Measurements from ENCODE around the gene DCTN4. TPM values are rescaled to one million over a fixed set of nuclear protein-coding genes. Genes with fewer than 3 reads are reported as not detected.

DCTN4 gene
- total and polyA plus RNA-seq, 2 of the 4 experiments (the other 2 are of a cell fraction) = 28.1 to 50.2 TPM

- DNase-seq (peak; percentile 99), ATAC-seq (ENCODE audit: low read depth) (peak; percentile 95)
- dilution Hi-C loops (cut with HindIII; ENCODE audit: low sequenced_read_pairs, unreplicated experiment) (no loop called here), in situ Hi-C loops (cut with MboI; ENCODE audit: low sequenced_read_pairs) (loop anchor here (10.0 kb wide), 1 partner anchor 375 kb away; no protein-coding TSS in a partner anchor), intact Hi-C loops (cut with micrococcal nuclease) (loop anchor here (5.0 kb wide), 1 partner anchor 33 kb away; the partner anchor contains the start of gene DCTN4)
- H3K4me1 ChIP-seq (ENCODE audit: control insufficient read depth, insufficient read depth, low read length) = peaks cover 15% of the 10 kb centered on the region
- peaks cover 13% of the 10 kb centered on the region for H3K9me1 ChIP-seq (ENCODE audit: insufficient read depth, low read length)
- peak overlapping the region; percentile 78 for H2AK5ac ChIP-seq (ENCODE audit: low read depth, low read length)
- H2BK15ac ChIP-seq (ENCODE audit: low read depth, low read length) = peak overlapping the region; percentile 63; the same call in 2 of the 3 replicates
- peak overlapping the region; percentile 71 for H3K56ac ChIP-seq (ENCODE audit: extremely low read depth, insufficient read depth, low read length)
- peak overlapping the region; percentile 94 for H3K27ac ChIP-seq (ENCODE audit: insufficient read depth, low read length)
- peak overlapping the region; percentile 88 for H3K4ac ChIP-seq (ENCODE audit: low read depth, low read length)
- peak overlapping the region; percentile 85 for H4K91ac ChIP-seq (ENCODE audit: insufficient read depth, low read depth, low read length)
- CTCF ChIA-PET = interaction anchor here (0.7 to 4.1 kb wide), 4 partner anchors 11 to 89 kb away, joined by 3 to 24 read pairs (median 3); partner anchors contain the start of genes RBM22 and SMIM3
- H2BK5ac ChIP-seq (ENCODE audit: low read depth, low read length, poor library complexity, severe bottlenecking) = peak overlapping the region; percentile 95
- H3K23ac ChIP-seq (ENCODE audit: low read depth, low read length) = peak overlapping the region; percentile 39
- H2AK9ac ChIP-seq (replicated peaks; ENCODE audit: low read depth, low read length, poor library complexity) = no peak overlapping the region
- peak overlapping the region; percentile 94 for H3K18ac ChIP-seq (ENCODE audit: low read depth, low read length)
- POLR2A ChIA-PET (ENCODE audit: unreplicated experiment) = interaction anchor here (0.5 to 1.2 kb wide), 3 partner anchors 9 to 28 kb away, joined by 3 to 5 read pairs (median 4); partner anchors contain the start of gene SMIM3
- H2BK20ac ChIP-seq (ENCODE audit: low read depth, low read length) = peak overlapping the region; percentile 66
- H3K4me2 ChIP-seq (ENCODE audit: low read depth, low read length) = peak overlapping the region; percentile 92
- peak overlapping the region; percentile 66; the same call in 1 of the 2 replicates for H3K9ac ChIP-seq (ENCODE audit: low read depth, low read length)
- H3K14ac ChIP-seq (replicated peaks; ENCODE audit: low read depth, low read length) = peak overlapping the region; percentile 20
- TF ChIP-seq MAZ (IDR thresholded peaks at IDR 0.05; ENCODE audit: borderline replicate concordance, low read depth, low read length) (peak; percentile 33; the same call in 1 of the 2 replicates), NFE2L2 (IDR thresholded peaks at IDR 0.05; ENCODE audit: low read depth, low read length) (no peak), MAFK (IDR thresholded peaks at IDR 0.05; ENCODE audit: low read depth, low read length) (peak; percentile 58), BHLHE40 (IDR thresholded peaks at IDR 0.05; ENCODE audit: low read depth, low read length) (peak; percentile 70), USF2 (IDR thresholded peaks at IDR 0.05; ENCODE audit: low read depth, low read length) (no peak), RCOR1 (IDR thresholded peaks at IDR 0.05; ENCODE audit: insufficient replicate concordance, low read length) (peak; percentile 97), CEBPB (IDR thresholded peaks at IDR 0.05; ENCODE audit: low read depth, low read length) (no peak; the same call in 1 of the 2 replicates), POLR2A (IDR thresholded peaks at IDR 0.05; ENCODE audit: low read depth, low read length) (peak; percentile 56; the same call in 1 of the 2 replicates), FOS (IDR thresholded peaks at IDR 0.05; ENCODE audit: low read depth, low read length) (peak; percentile 94)
- peak overlapping the region; percentile 81 to 85 for H4K8ac ChIP-seq (ENCODE audit: low read depth in 2 of 2, low read length in 2 of 2)
- H2BK120ac ChIP-seq (ENCODE audit: low read depth, low read length) = peak overlapping the region; percentile 68
- H3K79me1 ChIP-seq (ENCODE audit: low read depth in 1 of 2, low read length in 2 of 2) = peaks cover 13 to 49% of the 10 kb centered on the region in 2 experiments
- WGBS, 2 experiments (ENCODE audit: extremely low coverage in 2 of 2, insufficient read length in 1 of 2) = 0% methylated on average over 2 of the region's 7 CpGs; no CpG with 5 or more reads in 1 of the 2 experiments
- BruUV-seq (replicated peaks) = no TSS peak
- no peak overlapping the region; the same call in 1 of the 2 replicates for H3K4me3 ChIP-seq (ENCODE audit: insufficient read depth, low read depth, low read length)
- H4K5ac ChIP-seq (ENCODE audit: low read depth, low read length) = peak overlapping the region; percentile 86
- no peak overlapping the region for H2AFZ ChIP-seq (replicated peaks; ENCODE audit: low read length, poor library complexity)
- H3K36me3 ChIP-seq (ENCODE audit: control insufficient read depth, insufficient read depth, low read length) = no peaks in the 10 kb centered on the region
- H3K9me3 ChIP-seq (ENCODE audit: control insufficient read depth, insufficient read depth, low read length) = no peaks in the 10 kb centered on the region
- H3K27me3 ChIP-seq (ENCODE audit: control insufficient read depth, insufficient read depth, low read length) = no peaks in the 10 kb centered on the region
- peaks cover 5% of the 10 kb centered on the region for H4K20me1 ChIP-seq (ENCODE audit: insufficient read depth, low read length)
These were observed 31.3 kb upstream of the DCTN4 start for GRCh38 chr5:150789943-150790611.

Measured in IMR-90 (cell line).